Measurements from ENCODE around the gene IVL. TPM values are rescaled to one million over a fixed set of nuclear protein-coding genes. Genes with fewer than 3 reads are reported as not detected.

Gene IVL
- total RNA-seq, 1 donor from 2014 or later, result 0.15 TPM

DNA sequence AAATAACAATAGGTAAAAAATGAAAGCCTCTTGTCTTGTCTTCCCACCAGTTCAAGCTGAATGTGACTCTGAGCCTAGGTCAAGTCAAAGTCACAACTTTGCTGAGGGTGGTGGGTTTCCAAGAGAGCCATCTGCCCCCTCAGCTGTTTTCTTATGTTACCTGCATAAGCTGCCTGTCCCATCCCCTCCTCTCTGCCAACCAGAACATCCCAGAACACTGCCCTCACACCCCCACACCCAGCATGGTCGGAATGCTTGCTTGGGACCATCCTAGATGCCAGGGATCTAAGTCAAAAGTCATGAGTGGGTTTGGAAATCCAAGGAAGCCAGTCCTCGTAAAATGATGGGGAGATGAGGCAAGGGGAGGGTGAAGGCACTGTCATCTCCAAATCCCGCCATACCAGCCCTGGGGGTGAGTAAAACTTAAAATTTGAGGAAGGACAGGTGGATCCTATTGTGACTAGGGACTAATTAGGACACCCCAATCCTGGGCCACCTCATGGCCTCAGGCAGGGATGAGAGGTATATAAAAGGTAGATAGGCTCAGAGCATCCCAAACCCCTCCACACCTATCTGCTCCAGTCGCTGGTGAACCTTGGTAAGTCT lies 38.4 kb downstream of the IVL start, which contains the start of gene SPRR5:
Gene SPRR5, plus strand, starts transcription at position 556 of the 606 bp plus-strand sequence. CDS start 1,349 bp downstream, outside the sequence.
- DNase-seq (ENCODE audit: low read depth), result no peak

DNA sequence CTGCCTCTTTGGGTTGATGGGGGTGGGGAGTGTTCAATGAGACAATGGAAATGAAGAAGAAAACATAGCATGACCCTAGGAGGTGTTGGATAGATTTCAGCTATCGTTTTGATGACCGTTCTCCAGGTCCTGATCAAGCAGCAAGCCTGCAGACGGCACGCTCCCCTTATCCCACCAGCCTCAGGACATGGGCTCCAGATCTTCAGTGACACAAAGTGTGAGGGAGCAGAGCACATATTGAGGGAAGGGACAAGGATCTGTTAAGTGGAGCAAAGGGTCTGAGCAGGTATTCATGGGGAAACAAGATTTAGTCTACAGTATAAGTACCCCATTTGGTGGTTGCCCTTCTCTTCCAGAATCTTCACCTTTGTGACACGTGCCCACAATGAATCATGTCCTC lies 43.4 kb downstream of the IVL start:
- DNase-seq (ENCODE audit: low read depth), result no peak

DNA sequence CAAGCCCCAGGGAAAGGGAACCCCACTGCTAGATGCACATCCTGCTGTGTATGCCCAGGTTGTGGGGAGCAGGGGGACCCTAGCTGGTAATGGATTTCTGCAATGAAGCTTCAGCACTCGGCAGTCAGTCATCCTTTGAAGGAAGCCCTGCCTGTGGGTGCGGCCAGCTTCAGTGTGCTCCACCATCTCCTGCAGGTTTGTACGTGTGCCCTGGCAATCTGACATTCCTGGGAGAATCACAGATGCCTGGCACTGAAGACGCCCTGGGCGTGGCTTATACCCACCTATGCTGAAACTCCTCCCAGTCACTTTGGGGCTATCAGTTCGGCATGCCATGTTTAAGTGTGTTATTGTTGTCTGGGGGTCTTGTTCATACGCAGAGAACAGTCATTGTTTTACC lies 45.4 kb downstream of the IVL start:
- no peak for DNase-seq (ENCODE audit: low read depth)

DNA sequence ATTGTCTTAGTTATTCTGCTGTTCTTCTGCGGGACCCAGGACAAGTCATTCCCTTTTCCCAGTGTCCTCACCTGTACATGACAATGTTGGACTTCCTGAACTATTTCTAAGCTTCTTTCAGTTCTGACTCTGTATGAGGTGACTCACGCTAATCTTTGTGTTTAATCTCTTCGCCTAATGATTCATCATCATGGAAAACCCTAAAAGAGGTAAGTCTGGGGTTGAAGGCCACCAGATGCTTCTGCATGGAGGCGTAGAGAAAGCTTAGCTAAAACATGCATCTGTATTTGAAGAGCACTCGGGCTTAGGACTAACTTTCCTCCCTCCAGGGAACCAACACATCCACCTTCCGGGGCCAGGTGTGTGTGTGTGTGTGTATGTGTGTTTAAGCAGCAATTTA lies 46.1 kb downstream of the IVL start:
- DNase-seq (ENCODE audit: low read depth), result peak; percentile 27

DNA sequence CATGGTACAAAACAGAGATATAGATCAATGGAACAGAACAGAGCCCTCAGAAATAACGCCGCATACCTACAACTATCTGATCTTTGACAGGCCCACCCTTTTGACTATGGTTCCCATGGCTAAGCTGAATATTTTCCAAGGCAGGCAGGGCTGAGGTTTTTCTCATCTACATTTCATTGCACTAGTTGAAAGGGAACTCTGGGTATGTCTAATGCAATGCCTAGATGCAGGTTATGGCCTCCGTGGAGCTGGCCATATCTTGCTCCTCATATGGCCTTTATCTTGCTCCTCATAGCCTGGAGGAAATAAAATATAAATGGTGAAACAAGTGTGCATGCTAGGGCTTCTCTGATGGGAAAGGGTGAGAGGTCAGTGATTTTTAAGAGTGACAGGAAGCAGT lies 49.2 kb downstream of the IVL start:
- DNase-seq (ENCODE audit: low read depth), result no peak

DNA sequence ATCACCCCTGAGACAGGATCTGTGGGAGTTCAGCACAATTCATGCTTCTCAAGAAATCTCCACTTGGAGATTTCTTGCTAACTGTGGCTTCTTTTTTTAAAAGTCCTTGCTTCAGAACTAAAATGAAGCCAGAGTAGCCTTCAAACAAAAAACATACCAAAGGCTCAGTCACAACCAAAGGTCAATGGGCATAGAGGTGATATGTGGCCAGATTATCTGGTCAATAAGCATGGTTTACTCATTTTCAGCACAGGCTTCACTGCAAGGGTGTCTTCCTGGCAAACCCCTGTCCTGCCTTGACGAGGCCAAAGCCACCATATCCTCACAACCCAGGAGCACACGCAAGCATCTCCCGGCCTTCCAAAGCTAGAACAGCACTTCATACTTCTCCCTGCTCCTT lies 50.9 kb downstream of the IVL start:
- DNase-seq (ENCODE audit: low read depth), result no peak

DNA sequence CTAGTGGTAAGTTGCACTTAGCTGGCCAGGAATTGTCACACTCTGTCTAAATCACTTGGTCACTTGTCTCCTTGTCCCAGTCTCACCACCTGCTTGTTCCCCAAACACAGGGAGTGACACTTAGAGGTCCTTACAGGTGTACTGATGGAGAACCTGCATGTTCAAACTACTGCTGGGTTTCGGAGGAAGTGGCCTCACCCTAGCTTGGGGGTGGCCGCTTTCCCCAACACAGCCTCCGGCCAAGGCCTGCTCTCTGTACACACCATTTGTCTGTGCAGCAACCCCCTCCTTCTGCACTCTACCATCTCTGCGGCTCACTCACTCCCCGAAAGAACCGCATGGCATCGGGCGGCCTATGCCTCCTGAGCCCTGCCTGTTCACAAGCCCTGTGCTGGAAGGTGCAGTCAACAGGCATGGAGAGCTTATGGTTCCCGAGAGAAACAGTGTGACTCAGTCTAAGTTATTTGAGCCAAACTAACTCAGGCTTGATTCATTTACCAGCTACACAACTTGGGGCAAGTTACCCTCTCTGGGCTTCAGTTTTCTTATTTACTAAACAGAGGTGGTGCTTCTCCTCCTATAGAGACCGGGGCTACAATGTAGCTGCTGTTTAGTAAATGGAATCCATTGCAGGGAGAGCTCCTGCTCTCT lies 51.6 kb downstream of the IVL start:
- DNase-seq (ENCODE audit: low read depth), result no peak

DNA sequence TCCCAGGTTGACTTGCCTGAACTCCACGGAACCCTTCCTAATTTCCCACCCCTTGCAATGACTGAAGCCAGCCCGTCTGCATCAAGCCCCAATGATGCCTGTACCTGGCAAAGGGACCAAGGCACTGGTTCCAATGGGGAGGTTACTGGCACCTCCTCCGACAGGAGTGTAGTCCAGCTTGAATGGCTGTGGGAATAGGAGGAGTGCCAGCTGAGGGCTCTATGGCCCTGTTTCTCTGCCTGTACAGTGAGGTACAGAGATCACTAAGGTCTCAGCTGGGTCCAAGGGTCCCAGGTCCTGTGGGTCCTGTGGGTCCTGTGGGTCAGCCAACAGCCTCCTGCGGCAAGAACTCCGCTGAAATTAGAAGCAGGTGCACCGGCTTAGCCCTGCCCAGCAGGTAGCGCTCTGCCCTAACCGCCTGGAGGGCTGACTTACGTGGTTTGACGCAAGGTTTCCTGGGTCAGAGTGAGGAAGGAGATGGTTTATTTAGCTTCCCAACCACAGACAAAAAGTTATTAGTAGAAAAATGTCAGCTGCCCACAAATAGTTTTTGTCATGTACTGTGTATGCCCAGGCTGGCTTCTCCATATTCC lies 52.2 kb downstream of the IVL start:
- no peak for DNase-seq (ENCODE audit: low read depth)

Other genes starting within 250 kb of the IVL start
- gene LCE2D, start 245.2 kb upstream of the IVL start, total RNA-seq, result not detected in 2 replicates
- not detected in 2 replicates for gene LCE2C, start 233.3 kb upstream of the IVL start, total RNA-seq
- gene LCE2B, start 222.4 kb upstream of the IVL start, total RNA-seq, result not detected in 2 replicates
- gene LCE2A, start 210.2 kb upstream of the IVL start, total RNA-seq, result not detected in 2 replicates
- not detected in 2 replicates for gene LCE4A, start 200.4 kb upstream of the IVL start, total RNA-seq
- not detected in 2 replicates for gene KPRP, start 150.5 kb upstream of the IVL start, total RNA-seq
- not detected in 2 replicates for gene LCE1F, start 133.4 kb upstream of the IVL start, total RNA-seq
- not detected in 2 replicates for gene LCE1E, start 122.3 kb upstream of the IVL start, total RNA-seq
- gene LCE1D, start 111.8 kb upstream of the IVL start, total RNA-seq, result not detected in 2 replicates
- gene LCE1C, start 101.9 kb upstream of the IVL start, total RNA-seq, result not detected in 2 replicates
- not detected in 2 replicates for gene LCE1B, start 96.6 kb upstream of the IVL start, total RNA-seq
- gene LCE1A, start 81.1 kb upstream of the IVL start, total RNA-seq, result not detected in 2 replicates
- gene LCE6A, start 65.7 kb upstream of the IVL start, total RNA-seq, result not detected in 2 replicates
- gene LCE7A, start 48.5 kb upstream of the IVL start, total RNA-seq, result not detected in 2 replicates
- not detected in 2 replicates for gene SMCP, start 30.2 kb upstream of the IVL start, total RNA-seq
- not detected in 2 replicates for gene SPRR5, start 38.7 kb downstream of the IVL start, total RNA-seq
- gene SPRR4, start 62.1 kb downstream of the IVL start, total RNA-seq, result not detected in 2 replicates
- gene SPRR1A, start 75.5 kb downstream of the IVL start, total RNA-seq, result not detected in 2 replicates
- not detected in 2 replicates for gene SPRR3, start 93.2 kb downstream of the IVL start, total RNA-seq
- not detected in 2 replicates for gene SPRR1B, start 122.7 kb downstream of the IVL start, total RNA-seq
- not detected in 2 replicates for gene SPRR2D, start 132.6 kb downstream of the IVL start, total RNA-seq
- gene SPRR2A, start 149.0 kb downstream of the IVL start, total RNA-seq, result not detected in 2 replicates
- not detected in 2 replicates for gene SPRR2B, start 163.1 kb downstream of the IVL start, total RNA-seq
- gene SPRR2E, start 186.0 kb downstream of the IVL start, total RNA-seq, result not detected in 2 replicates
- gene SPRR2F, start 205.0 kb downstream of the IVL start, total RNA-seq, result not detected in 2 replicates
- gene SPRR2G, start 242.3 kb downstream of the IVL start, total RNA-seq, result not detected in 2 replicates

Data from renal cortical epithelial cell (primary cell).